K562 (cell line): ENCODE results near the gene ZNF500. TPM values are rescaled to one million over a fixed set of nuclear protein-coding genes. Genes with fewer than 3 reads are reported as not detected.

Source experiments
- ATF7 ChIP-seq: fragments of 450-650 bp; IDR thresholded peaks from 2 replicates; pipeline ENCODE4 v1.7.1; 2014; ENCODE audit warnings: mild to moderate bottlenecking, moderate library complexity
- BACH1 ChIP-seq: fragments of 200-800 bp; sonication (Bioruptor generic); IDR thresholded peaks from 2 replicates; pipeline ENCODE4 v1.6.1; 2016; ENCODE audit warnings: missing genetic modification characterization, missing compliant biosample characterization
- CC2D1A ChIP-seq: fragments of 450-650 bp; IDR thresholded peaks from 2 replicates; pipeline ENCODE4 v1.6.1; 2017; ENCODE audit warnings: mild to moderate bottlenecking
- FOXP1 ChIP-seq: sonication (generic); formaldehyde crosslinking; IDR thresholded peaks from 2 replicates; pipeline ENCODE4 v1.8.0; 2022; ENCODE audit warnings: mild to moderate bottlenecking, missing genetic modification reagents
- MIER1 ChIP-seq: fragments of 450-650 bp; IDR thresholded peaks from 2 replicates; pipeline ENCODE4 v1.6.1; 2016; ENCODE audit warnings: antibody characterized with exemption, mild to moderate bottlenecking, low read depth
- MYNN ChIP-seq, 2 experiments: sonication (generic); formaldehyde crosslinking in 1 of 2; IDR thresholded peaks; 2 replicates each; pipeline versions ENCODE4 v1.5.0 to v1.6.1; 2016 to 2020; ENCODE audit warnings: antibody characterized with exemption in 1 of 2, missing genetic modification reagents in 1 of 2
- TAF9B ChIP-seq: fragments of 450-650 bp; IDR thresholded peaks from 2 replicates; pipeline ENCODE4 v1.6.1; 2018; ENCODE audit warnings: mild to moderate bottlenecking; ENCODE audit not compliant: partially characterized antibody
- TFAM ChIP-seq: fragments of 250-450 bp; sonication (Bioruptor Pico); conservative IDR thresholded peaks from 2 replicates; pipeline ENCODE4 v1.5.0; 2021; ENCODE audit warnings: mild to moderate bottlenecking, moderate library complexity
- ZNF431 ChIP-seq: sonication (generic); formaldehyde crosslinking; IDR thresholded peaks from 2 replicates; pipeline ENCODE4 v1.8.0; 2022; ENCODE audit warnings: mild to moderate bottlenecking, missing genetic modification reagents
- ZNF586 ChIP-seq: fragments of 450-650 bp; formaldehyde crosslinking; conservative IDR thresholded peaks from 2 replicates; pipeline ENCODE4 v1.4.0; 2020; ENCODE audit warnings: mild to moderate bottlenecking, moderate library complexity
- ZNF780A ChIP-seq: fragments of 250-450 bp; sonication (Bioruptor Pico); IDR thresholded peaks from 2 replicates; pipeline ENCODE4 v1.5.0; 2021; ENCODE audit warnings: mild to moderate bottlenecking
- ZSCAN32 ChIP-seq: fragments of 450-650 bp; formaldehyde crosslinking; IDR thresholded peaks from 2 replicates; pipeline ENCODE4 v1.4.0; 2020; ENCODE audit warnings: mild to moderate bottlenecking, moderate library complexity
- polyA plus RNA-seq, 8 experiments: library from polyadenylated mRNA; depleted of rRNA in 4 of 8; stranded (reverse) in 5 of 8; unstranded in 3 of 8; fragments of >200 nt; fragmentation: Nextera tagmentation in 2 of 8; fragmentation: Illumina TruSeq in 1 of 8; extraction: Ambion mirVana in 2 of 8; extraction: Trizol in 1 of 8; gene quantifications; 2 replicates each; pipeline versions ENCODE4 v1.2.1 to v1.2.3, GENCODE V29; 2011 to 2014; ENCODE audit warnings: inconsistent platforms in 1 of 8, missing spikeins in 1 of 8
- total RNA-seq, 7 experiments: library from RNA; depleted of rRNA in 6 of 7; stranded (reverse); fragments of >200 nt in 6 of 7; fragmentation: Illumina TruSeq in 2 of 7; extraction: Trizol in 2 of 7; gene quantifications; 2 replicates each; pipeline versions ENCODE4 v1.2.1 to v1.2.3, GENCODE V29; 2011 to 2021; ENCODE audit warnings: low replicate concordance in 1 of 7
- TF ChIP-seq, protein P1 (sequence below): fragments of 200-600 bp; sonication (generic); IDR thresholded peaks from one replicate; pipeline ENCODE4 v1.6.1; 2012; ENCODE audit warnings: mild to moderate bottlenecking, low read depth, low read length, inconsistent platforms
- TF ChIP-seq, protein P2 (sequence below): fragments of 450-650 bp; formaldehyde crosslinking; IDR thresholded peaks from 2 replicates; pipeline ENCODE4 v1.4.0; 2020; ENCODE audit warnings: mild to moderate bottlenecking, moderate library complexity

The ZNF500 gene
- total and polyA plus RNA-seq, 9 of the 15 experiments (the other 6 are each of a cell fraction or from before 2014, with no cell fraction given) = 0.80 to 20.8 (median 5.3) TPM

DNA sequence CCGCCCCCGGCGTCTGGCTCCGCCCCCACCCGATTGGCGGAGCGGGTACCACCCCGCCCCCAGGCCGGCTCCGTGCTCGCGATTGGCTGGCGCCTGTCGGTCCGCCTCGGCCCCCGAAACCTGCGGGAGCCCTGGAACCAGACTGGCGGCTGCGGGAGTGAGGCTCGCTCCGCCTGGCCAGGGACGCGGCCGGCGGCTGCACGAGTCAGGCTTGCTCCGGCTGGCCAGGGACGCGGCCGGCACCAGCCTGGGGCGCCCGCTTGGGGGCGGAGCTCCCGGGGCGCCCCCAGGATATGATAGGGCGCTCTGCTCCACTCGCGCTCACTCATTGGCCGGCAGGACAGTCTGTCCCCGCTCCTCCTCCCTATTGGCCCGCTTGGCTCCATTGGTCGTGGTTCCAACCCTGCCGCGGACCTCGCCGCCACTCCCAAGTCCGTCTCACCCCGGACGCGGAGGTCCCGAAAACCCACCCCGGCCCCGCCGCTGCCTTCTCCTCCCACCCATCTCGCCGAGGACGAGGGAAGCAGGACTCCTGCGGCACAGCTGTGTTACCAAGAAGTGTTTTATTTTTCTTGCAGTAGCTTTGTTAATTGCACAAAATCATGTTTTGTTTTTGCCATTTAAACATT lies 35.8 kb upstream of the ZNF500 start (continued):
- TF ChIP-seq, protein P1, sequence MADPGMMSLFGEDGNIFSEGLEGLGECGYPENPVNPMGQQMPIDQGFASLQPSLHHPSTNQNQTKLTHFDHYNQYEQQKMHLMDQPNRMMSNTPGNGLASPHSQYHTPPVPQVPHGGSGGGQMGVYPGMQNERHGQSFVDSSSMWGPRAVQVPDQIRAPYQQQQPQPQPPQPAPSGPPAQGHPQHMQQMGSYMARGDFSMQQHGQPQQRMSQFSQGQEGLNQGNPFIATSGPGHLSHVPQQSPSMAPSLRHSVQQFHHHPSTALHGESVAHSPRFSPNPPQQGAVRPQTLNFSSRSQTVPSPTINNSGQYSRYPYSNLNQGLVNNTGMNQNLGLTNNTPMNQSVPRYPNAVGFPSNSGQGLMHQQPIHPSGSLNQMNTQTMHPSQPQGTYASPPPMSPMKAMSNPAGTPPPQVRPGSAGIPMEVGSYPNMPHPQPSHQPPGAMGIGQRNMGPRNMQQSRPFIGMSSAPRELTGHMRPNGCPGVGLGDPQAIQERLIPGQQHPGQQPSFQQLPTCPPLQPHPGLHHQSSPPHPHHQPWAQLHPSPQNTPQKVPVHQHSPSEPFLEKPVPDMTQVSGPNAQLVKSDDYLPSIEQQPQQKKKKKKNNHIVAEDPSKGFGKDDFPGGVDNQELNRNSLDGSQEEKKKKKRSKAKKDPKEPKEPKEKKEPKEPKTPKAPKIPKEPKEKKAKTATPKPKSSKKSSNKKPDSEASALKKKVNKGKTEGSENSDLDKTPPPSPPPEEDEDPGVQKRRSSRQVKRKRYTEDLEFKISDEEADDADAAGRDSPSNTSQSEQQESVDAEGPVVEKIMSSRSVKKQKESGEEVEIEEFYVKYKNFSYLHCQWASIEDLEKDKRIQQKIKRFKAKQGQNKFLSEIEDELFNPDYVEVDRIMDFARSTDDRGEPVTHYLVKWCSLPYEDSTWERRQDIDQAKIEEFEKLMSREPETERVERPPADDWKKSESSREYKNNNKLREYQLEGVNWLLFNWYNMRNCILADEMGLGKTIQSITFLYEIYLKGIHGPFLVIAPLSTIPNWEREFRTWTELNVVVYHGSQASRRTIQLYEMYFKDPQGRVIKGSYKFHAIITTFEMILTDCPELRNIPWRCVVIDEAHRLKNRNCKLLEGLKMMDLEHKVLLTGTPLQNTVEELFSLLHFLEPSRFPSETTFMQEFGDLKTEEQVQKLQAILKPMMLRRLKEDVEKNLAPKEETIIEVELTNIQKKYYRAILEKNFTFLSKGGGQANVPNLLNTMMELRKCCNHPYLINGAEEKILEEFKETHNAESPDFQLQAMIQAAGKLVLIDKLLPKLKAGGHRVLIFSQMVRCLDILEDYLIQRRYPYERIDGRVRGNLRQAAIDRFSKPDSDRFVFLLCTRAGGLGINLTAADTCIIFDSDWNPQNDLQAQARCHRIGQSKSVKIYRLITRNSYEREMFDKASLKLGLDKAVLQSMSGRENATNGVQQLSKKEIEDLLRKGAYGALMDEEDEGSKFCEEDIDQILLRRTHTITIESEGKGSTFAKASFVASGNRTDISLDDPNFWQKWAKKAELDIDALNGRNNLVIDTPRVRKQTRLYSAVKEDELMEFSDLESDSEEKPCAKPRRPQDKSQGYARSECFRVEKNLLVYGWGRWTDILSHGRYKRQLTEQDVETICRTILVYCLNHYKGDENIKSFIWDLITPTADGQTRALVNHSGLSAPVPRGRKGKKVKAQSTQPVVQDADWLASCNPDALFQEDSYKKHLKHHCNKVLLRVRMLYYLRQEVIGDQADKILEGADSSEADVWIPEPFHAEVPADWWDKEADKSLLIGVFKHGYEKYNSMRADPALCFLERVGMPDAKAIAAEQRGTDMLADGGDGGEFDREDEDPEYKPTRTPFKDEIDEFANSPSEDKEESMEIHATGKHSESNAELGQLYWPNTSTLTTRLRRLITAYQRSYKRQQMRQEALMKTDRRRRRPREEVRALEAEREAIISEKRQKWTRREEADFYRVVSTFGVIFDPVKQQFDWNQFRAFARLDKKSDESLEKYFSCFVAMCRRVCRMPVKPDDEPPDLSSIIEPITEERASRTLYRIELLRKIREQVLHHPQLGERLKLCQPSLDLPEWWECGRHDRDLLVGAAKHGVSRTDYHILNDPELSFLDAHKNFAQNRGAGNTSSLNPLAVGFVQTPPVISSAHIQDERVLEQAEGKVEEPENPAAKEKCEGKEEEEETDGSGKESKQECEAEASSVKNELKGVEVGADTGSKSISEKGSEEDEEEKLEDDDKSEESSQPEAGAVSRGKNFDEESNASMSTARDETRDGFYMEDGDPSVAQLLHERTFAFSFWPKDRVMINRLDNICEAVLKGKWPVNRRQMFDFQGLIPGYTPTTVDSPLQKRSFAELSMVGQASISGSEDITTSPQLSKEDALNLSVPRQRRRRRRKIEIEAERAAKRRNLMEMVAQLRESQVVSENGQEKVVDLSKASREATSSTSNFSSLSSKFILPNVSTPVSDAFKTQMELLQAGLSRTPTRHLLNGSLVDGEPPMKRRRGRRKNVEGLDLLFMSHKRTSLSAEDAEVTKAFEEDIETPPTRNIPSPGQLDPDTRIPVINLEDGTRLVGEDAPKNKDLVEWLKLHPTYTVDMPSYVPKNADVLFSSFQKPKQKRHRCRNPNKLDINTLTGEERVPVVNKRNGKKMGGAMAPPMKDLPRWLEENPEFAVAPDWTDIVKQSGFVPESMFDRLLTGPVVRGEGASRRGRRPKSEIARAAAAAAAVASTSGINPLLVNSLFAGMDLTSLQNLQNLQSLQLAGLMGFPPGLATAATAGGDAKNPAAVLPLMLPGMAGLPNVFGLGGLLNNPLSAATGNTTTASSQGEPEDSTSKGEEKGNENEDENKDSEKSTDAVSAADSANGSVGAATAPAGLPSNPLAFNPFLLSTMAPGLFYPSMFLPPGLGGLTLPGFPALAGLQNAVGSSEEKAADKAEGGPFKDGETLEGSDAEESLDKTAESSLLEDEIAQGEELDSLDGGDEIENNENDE = no peak
- TF ChIP-seq BACH1 (tag) (no peak), ZNF780A (CRISPR knock-in tag) (no peak), TAF9B (no peak), ZSCAN32 (CRISPR knock-in tag) (no peak), TFAM (CRISPR knock-in tag) (no peak), CC2D1A (no peak), ZNF586 (CRISPR knock-in tag) (no peak), MIER1 (no peak), ZNF431 (CRISPR knock-in tag) (no peak), FOXP1 (CRISPR knock-in tag) (no peak), ATF7 (peak; percentile 48; the same call in 1 of the 2 replicates), MYNN (IDR thresholded peaks at IDR 0.05) (no peak), MYNN (CRISPR knock-in tag; IDR thresholded peaks at IDR 0.05) (no peak)
- TF ChIP-seq, protein P2, sequence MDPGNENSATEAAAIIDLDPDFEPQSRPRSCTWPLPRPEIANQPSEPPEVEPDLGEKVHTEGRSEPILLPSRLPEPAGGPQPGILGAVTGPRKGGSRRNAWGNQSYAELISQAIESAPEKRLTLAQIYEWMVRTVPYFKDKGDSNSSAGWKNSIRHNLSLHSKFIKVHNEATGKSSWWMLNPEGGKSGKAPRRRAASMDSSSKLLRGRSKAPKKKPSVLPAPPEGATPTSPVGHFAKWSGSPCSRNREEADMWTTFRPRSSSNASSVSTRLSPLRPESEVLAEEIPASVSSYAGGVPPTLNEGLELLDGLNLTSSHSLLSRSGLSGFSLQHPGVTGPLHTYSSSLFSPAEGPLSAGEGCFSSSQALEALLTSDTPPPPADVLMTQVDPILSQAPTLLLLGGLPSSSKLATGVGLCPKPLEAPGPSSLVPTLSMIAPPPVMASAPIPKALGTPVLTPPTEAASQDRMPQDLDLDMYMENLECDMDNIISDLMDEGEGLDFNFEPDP (CRISPR knock-in tag) = no peak
